GM15510 (cell line): ENCODE measurements around the gene LMO3.

Experiments
- POLR2A ChIP-seq: IDR thresholded peaks from 3 replicates; pipeline ENCODE4 v1.6.1; 2011; ENCODE audit warnings: borderline replicate concordance; ENCODE audit not compliant: insufficient read length; ENCODE audit errors: extremely low read depth

LMO3 gene

GRCh38 chr12:16573398-16574077, 32.4 kb downstream of the LMO3 start:
- TF ChIP-seq POLR2A, result no peak

GRCh38 chr12:16568873-16569272, 37.1 kb downstream of the LMO3 start:
- TF ChIP-seq POLR2A, result no peak

DNA sequence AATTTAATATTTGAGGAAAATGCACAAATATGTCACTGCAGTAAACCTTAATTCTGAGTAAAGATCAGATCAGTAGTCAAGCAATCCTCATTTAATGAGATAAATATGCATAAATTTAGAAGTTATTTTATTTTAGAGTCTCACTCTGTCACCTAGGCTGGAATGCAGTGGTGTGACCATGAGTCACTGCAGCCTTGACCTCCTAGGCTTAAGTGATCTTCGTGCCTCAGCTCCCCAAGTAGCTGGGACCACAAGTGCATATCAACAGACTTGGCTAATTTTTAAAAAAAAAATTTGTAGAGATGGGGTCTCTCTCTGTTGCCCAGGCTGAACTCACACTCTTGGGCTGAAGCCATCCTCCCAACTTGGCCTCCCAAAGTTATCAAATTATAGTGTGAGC, 41.3 kb downstream of the LMO3 start:
- no peak for TF ChIP-seq POLR2A

- TF ChIP-seq POLR2A, result no peak
These were observed 42.5 kb downstream of the LMO3 start for GRCh38 chr12:16563504-16563903.

- no peak for TF ChIP-seq POLR2A
These were observed 43.0 kb downstream of the LMO3 start for GRCh38 chr12:16562921-16563320.

- no peak for TF ChIP-seq POLR2A
These were observed 43.5 kb downstream of the LMO3 start for GRCh38 chr12:16562435-16562834.

DNA sequence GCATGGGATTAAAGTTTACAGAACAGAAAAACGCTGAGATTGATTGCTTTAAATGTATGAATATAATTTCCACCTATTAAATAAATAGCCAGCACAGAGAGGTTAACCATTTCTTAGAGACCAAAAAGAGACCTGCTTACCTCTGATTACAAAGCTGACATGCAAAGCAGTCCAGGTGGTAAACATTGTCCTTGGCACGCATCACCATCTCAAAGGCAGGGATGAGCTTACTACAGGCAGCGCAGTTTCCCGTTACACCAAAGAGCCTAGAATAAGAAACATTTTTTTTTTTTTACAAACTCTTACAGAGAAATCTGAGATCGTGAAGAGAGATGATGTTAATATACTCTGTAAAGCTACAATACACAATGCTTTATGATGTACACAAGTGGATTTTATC, 45.7 kb downstream of the LMO3 start:
- TF ChIP-seq POLR2A, result no peak

GRCh38 chr12:16555630-16556029, 50.3 kb downstream of the LMO3 start:
- TF ChIP-seq POLR2A, result no peak

DNA sequence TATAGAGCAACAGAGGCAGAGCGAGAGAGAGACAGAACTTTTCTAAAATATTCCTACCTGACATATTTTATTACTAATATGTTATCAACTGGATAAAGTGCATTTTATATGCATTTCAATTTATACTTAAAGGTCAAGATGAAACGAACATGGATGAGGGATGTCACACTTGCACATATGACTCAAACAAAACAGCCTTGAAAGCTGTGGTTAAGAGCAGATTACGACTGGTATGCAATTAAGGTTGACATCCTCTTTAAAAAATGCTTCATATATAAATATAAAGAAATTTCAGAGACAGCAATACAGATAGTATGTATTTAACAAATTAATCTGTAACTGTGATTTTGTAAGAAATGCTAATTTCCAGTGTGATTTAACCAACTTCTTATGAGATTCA, 52.5 kb downstream of the LMO3 start:
- TF ChIP-seq POLR2A, result no peak

DNA sequence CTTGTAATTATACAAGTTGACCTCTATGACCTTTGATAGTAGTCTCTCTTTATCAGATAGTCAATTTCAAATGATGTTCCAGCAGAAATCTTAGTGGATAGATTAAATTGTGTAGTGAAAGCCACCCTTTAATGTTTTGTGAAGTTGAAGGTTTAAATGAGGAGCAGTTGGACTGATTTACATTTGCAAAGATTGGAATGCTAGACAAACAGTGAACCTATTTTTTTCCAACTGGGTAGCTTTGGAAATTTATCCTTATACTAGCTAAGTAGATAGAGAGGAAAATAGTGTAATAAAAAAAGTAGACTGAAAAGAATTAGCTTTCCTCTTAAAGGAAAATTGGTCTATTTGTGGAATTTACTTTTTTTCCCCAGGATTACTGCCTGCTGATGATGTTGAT, 53.7 kb downstream of the LMO3 start:
- TF ChIP-seq POLR2A, result no peak

DNA sequence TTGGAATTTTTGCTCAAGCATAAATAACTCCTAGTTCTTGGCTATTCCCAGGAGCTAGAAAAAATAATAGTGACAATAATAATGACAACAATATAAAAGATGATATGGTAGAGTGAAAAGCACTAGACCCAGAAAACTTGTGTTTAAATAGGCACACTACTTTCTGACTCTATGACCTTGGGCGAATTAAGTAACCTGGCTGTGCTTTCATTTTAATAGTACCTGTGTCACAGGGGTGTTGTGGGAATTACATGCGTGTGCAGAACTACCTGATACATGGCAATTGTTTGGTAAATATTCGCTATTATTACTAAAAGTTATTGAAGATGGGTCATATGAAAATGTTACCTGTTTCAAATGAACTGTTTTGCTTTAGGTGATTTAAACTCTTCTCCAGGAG, 60.1 kb downstream of the LMO3 start:
- no peak for TF ChIP-seq POLR2A

- TF ChIP-seq POLR2A, result no peak
These were observed 63.4 kb downstream of the LMO3 start for GRCh38 chr12:16542586-16542985.

GRCh38 chr12:16531621-16532020, 74.3 kb downstream of the LMO3 start:
- no peak for TF ChIP-seq POLR2A

GRCh38 chr12:16530268-16530850, 75.6 kb downstream of the LMO3 start:
- TF ChIP-seq POLR2A, result no peak

- TF ChIP-seq POLR2A, result no peak
These were observed 79.3 kb downstream of the LMO3 start for GRCh38 chr12:16526693-16527092.

- TF ChIP-seq POLR2A, result no peak
These were observed 81.6 kb downstream of the LMO3 start for GRCh38 chr12:16524378-16524777.
